GM23248 (cell line): ENCODE data around the gene PIGQ.

Source experiments
- EZH2 ChIP-seq: fragments of 200-600 bp; sonication (generic); IDR thresholded peaks from 2 replicates; pipeline ENCODE4 v1.6.1; 2018; ENCODE audit warnings: antibody characterized with exemption, mild to moderate bottlenecking; ENCODE audit not compliant: insufficient read depth, poor library complexity, severe bottlenecking
- EZH2phosphoT487 ChIP-seq: fragments of 200-600 bp; sonication (generic); IDR thresholded peaks from 2 replicates; pipeline ENCODE4 v1.6.1; 2018; ENCODE audit warnings: antibody characterized with exemption, moderate library complexity, mild to moderate bottlenecking, low read depth; ENCODE audit not compliant: insufficient read depth

- no peak for TF ChIP-seq EZH2phosphoT487
- no peak for TF ChIP-seq EZH2
Measured at GRCh38 chr16:555528-556473, 14.0 kb upstream of the PIGQ start.
